MCF 10A (cell line): ENCODE measurements around the gene DLGAP3. TPM values are rescaled to one million over a fixed set of nuclear protein-coding genes. Genes with fewer than 3 reads are reported as not detected.

Experiments
- BruUV-seq: library from RNA; stranded (reverse); fragments of 400-500 nt; replicated peaks from 2 replicates; lab custom pipeline; 2021; lab: Mats Ljungman, UMichigan
- CTCF ChIA-PET: fragments of 300-600 bp; sonication (Branson Sonifier 250); formaldehyde crosslinking; extraction: SDS; loops from one replicate; lab custom pipeline; 2021; ENCODE audit warnings: antibody characterized with exemption, inconsistent platforms; lab: Yijun Ruan, JAX
- POLR2A ChIA-PET: fragments of 300-600, 350-650 bp; sonication (Branson Sonifier 250); formaldehyde crosslinking; extraction: SDS; loops from one replicate; lab custom pipeline; 2020; ENCODE audit warnings: antibody characterized with exemption, inconsistent platforms; lab: Yijun Ruan, JAX
- DNase-seq: peaks from one replicate; pipeline ENCODE4 v3.0.0-alpha.2; 2018; ENCODE audit not compliant: unreplicated experiment
- H3K27ac Mint-ChIP-seq: one replicate; pipeline ENCODE4 v1.8.0; 2022; ENCODE audit warnings: mild to moderate bottlenecking, low read depth, mixed read lengths; ENCODE audit not compliant: unreplicated experiment
- H3K27me3 Mint-ChIP-seq: one replicate; pipeline ENCODE4 v1.8.0; 2022; ENCODE audit warnings: mixed read lengths; ENCODE audit not compliant: insufficient read depth, unreplicated experiment
- H3K36me3 Mint-ChIP-seq: one replicate; pipeline ENCODE4 v1.8.0; 2022; ENCODE audit warnings: mild to moderate bottlenecking, moderate library complexity, mixed read lengths; ENCODE audit not compliant: insufficient read depth, unreplicated experiment
- H3K4me1 Mint-ChIP-seq: one replicate; pipeline ENCODE4 v1.8.0; 2022; ENCODE audit warnings: mixed read lengths; ENCODE audit not compliant: insufficient read depth, unreplicated experiment
- H3K4me3 Mint-ChIP-seq: one replicate; pipeline ENCODE4 v1.8.0; 2022; ENCODE audit warnings: mild to moderate bottlenecking, moderate library complexity, mixed read lengths; ENCODE audit not compliant: unreplicated experiment
- H3K9me3 Mint-ChIP-seq: one replicate; pipeline ENCODE4 v1.8.0; 2022; ENCODE audit warnings: mixed read lengths; ENCODE audit not compliant: unreplicated experiment
- intact Hi-C: fragments of 100-400 bp; cut with micrococcal nuclease; formaldehyde crosslinking; loops from 2 replicates; pipeline ENCODE4 v1.14.1; 2022
- total RNA-seq: library from RNA; stranded (reverse); gene quantifications from 2 replicates; pipeline ENCODE4 v1.2.3, GENCODE V29; 2022
- TF ChIP-seq, protein P1 (sequence below): fragments of 200-600 bp; IDR thresholded peaks from one replicate; pipeline ENCODE4 v1.8.0; 2022; ENCODE audit warnings: antibody characterized with exemption, mild to moderate bottlenecking; ENCODE audit not compliant: unreplicated experiment

DLGAP3 gene
- total RNA-seq, 1 experiment from 2014 or later: 0.14 TPM

DNA sequence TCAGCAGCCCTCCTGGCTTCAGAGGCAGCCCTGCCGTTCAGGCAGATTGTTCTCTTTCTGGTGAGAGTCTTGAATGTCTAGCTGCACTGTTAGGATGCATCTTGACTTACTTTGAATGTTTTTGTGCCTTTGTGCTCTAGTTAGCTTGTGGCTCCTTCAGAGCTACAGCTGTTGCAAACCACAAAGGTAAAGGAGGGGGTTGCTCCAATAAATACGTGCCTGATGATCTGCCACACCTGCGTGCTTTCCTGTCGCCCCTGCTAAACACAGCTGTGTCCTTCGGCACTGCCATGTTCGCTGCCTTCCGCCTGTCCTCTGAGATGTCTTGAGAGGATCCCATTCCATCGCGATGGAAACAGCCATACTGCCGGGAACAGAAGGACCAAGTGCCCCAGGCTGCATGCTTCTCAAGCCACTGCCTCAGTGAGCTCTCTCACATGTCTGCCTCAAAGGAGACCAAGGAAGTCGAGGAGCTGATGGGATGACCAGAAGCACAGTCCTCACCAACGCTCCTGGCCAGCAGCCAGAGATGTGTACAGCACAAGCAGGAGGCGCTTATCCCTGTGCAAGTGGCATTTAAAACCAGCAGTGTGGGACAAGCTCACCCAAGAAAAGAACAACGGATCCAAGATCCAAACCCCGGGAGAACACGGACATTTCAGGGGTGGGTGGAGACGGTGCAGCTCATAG, 57.9 kb downstream of the DLGAP3 start:
- intact Hi-C loops: no loop called here
- ChIA-PET CTCF (interaction anchor here (0.6 to 4.5 kb wide), 3 partner anchors 11 to 757 kb away, joined by 3 to 23 read pairs (median 4); partner anchors contain the start of gene SMIM12), POLR2A (no interaction called here)
- Mint-ChIP-seq H3K9me3 (no peaks in the 10 kb centered on the region), H3K4me3 (no peak overlapping the region), H3K36me3 (no peaks in the 10 kb centered on the region), H3K4me1 (no peaks in the 10 kb centered on the region), H3K27ac (no peak overlapping the region), H3K27me3 (peaks cover 75% of the 10 kb centered on the region)
- no TSS peak for BruUV-seq
- DNase-seq: peak; percentile 2
- TF ChIP-seq, protein P1, sequence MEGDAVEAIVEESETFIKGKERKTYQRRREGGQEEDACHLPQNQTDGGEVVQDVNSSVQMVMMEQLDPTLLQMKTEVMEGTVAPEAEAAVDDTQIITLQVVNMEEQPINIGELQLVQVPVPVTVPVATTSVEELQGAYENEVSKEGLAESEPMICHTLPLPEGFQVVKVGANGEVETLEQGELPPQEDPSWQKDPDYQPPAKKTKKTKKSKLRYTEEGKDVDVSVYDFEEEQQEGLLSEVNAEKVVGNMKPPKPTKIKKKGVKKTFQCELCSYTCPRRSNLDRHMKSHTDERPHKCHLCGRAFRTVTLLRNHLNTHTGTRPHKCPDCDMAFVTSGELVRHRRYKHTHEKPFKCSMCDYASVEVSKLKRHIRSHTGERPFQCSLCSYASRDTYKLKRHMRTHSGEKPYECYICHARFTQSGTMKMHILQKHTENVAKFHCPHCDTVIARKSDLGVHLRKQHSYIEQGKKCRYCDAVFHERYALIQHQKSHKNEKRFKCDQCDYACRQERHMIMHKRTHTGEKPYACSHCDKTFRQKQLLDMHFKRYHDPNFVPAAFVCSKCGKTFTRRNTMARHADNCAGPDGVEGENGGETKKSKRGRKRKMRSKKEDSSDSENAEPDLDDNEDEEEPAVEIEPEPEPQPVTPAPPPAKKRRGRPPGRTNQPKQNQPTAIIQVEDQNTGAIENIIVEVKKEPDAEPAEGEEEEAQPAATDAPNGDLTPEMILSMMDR: no peak

DNA sequence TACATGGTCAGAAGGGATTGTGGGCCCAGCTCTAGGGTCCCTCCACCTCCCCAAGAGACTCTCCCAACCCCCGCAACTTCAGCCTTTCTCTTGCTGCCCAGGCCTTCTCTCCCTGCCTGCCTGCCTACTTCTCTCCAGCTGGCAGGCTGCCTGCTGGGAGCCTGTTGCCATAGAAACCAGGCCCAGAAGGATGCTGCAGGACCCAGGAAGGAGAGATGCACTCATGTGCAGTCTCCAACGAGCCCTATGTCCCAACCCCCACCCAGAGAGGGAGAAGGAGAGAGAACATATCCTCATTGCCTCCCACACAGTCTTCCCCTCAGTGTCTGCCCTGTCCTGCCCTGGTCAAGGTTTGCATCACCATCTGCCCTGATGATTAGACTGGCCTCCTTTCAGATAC, 59.1 kb downstream of the DLGAP3 start:
- no peak for DNase-seq
- H3K36me3 Mint-ChIP-seq: no peaks in the 10 kb centered on the region
- ChIA-PET POLR2A (no interaction called here), CTCF (interaction anchor here (0.6 to 4.5 kb wide), 6 partner anchors 10 to 1440 kb away, joined by 3 to 23 read pairs (median 3); partner anchors contain the start of gene SMIM12)
- H3K27me3 Mint-ChIP-seq: peaks cover 63% of the 10 kb centered on the region
- no peak overlapping the region for H3K4me3 Mint-ChIP-seq
- TF ChIP-seq, protein P1: no peak
- no peaks in the 10 kb centered on the region for H3K4me1 Mint-ChIP-seq
- intact Hi-C loops: no loop called here
- no peak overlapping the region for H3K27ac Mint-ChIP-seq
- H3K9me3 Mint-ChIP-seq: no peaks in the 10 kb centered on the region
- BruUV-seq: no TSS peak

DNA sequence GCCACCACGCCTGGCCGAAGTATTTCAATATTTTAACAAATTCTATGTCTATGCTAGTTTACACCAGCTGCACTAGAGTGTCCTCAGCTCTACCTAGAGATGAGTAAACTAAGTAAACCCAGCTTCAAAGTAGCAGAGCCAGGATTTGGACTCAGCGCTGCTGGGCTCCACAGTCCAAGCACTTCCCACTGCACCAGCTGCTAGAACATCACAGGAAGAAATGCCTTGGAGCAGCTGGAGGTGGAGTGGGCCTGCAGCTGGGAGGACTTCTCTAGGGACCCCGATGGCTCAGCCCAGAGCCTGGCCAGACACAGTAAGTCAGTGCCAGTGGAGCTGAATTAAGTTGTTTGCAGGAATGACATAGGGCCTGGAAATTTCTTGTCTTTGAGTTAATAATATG, 59.7 kb downstream of the DLGAP3 start:
- no peak overlapping the region for H3K27ac Mint-ChIP-seq
- CTCF ChIA-PET: interaction anchor here (0.6 to 4.5 kb wide), 6 partner anchors 9 to 1569 kb away, joined by 3 to 23 read pairs (median 3); partner anchors contain the start of gene SMIM12
- no peaks in the 10 kb centered on the region for H3K36me3 Mint-ChIP-seq
- POLR2A ChIA-PET: no interaction called here
- TF ChIP-seq, protein P1: no peak
- intact Hi-C loops: no loop called here
- no peak for DNase-seq
- no TSS peak for BruUV-seq
- H3K4me3 Mint-ChIP-seq: no peak overlapping the region
- H3K9me3 Mint-ChIP-seq: no peaks in the 10 kb centered on the region
- peaks cover 57% of the 10 kb centered on the region for H3K27me3 Mint-ChIP-seq
- no peaks in the 10 kb centered on the region for H3K4me1 Mint-ChIP-seq

DNA sequence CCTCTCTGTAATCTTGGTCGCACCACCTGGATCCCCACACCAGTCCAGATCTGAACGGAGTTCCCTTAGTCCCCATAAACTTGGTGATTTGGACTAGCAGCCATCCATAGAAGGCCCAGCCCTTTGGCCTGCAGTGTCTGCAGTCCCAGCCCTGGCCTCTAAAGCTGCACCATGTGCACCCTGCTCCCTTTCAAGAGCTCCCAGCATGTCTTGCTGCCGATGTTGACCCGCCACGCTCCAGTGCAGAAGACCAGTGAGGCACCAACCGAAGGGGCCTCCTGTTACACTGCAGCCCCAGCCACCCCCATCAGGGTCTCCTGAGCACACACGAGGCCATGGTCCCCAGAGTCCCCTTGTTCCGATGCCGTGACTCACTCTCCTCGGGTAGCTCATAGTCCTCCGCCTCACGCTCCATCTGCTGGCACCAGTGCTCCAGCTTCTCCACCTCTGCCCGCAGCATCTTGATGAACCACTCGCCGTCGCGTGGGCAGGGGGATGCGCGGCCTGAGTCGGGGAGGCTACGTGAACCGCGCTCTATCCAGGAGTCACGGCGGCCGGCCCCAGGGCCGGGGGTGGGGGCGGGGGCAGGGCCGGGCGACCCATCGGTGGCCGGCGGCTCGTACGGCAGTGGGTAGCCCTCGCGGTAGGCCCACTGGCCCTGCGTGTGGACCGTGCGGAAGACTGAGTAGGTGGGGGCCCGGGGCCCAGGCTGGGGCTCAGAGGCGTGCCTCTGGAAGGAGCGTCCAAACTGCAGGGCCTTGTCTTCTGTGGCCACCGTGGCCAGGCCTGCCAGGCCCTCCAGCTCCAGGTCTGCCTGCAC, 61.0 kb downstream of the DLGAP3 start:
- no peak for DNase-seq
- intact Hi-C loops: no loop called here
- H3K27ac Mint-ChIP-seq: peak overlapping the region; percentile 24
- no peak overlapping the region for H3K4me3 Mint-ChIP-seq
- ChIA-PET CTCF (interaction anchor here (0.6 to 4.5 kb wide), 6 partner anchors 8 to 114 kb away, joined by 3 to 23 read pairs (median 4); partner anchors contain the start of genes GJB5 and SMIM12), POLR2A (no interaction called here)
- no TSS peak for BruUV-seq
- H3K9me3 Mint-ChIP-seq: no peaks in the 10 kb centered on the region
- no peaks in the 10 kb centered on the region for H3K4me1 Mint-ChIP-seq
- peaks cover 53% of the 10 kb centered on the region for H3K27me3 Mint-ChIP-seq
- TF ChIP-seq, protein P1: no peak
- H3K36me3 Mint-ChIP-seq: no peaks in the 10 kb centered on the region
